ENCODE results near the gene NUDT12.

NUDT12 gene

DNA sequence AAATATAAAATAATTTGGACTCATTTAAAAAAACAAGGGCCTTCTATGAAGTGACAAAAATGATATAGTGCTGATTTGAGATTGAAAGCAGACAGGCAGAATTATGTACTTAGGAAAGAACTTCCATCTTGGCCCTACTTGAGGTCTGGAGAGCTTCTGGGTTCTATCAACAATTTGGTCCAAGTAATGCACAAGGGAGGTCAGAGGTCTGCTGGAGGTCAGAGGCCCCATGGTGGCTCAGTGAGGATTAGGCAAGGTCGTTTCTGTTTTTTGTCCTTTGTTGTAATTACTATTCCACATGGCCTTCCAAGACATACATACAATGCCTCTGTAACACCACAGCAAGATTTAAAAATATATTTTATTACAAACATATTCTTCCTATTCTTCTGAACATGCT is 37.2 kb downstream of the NUDT12 start:
- DNase-seq (ENCODE audit: low read depth), result no peak
- H3K4me3 ChIP-seq (ENCODE audit: low read depth, low read length), result no peak overlapping the region
- TF ChIP-seq, protein P1, sequence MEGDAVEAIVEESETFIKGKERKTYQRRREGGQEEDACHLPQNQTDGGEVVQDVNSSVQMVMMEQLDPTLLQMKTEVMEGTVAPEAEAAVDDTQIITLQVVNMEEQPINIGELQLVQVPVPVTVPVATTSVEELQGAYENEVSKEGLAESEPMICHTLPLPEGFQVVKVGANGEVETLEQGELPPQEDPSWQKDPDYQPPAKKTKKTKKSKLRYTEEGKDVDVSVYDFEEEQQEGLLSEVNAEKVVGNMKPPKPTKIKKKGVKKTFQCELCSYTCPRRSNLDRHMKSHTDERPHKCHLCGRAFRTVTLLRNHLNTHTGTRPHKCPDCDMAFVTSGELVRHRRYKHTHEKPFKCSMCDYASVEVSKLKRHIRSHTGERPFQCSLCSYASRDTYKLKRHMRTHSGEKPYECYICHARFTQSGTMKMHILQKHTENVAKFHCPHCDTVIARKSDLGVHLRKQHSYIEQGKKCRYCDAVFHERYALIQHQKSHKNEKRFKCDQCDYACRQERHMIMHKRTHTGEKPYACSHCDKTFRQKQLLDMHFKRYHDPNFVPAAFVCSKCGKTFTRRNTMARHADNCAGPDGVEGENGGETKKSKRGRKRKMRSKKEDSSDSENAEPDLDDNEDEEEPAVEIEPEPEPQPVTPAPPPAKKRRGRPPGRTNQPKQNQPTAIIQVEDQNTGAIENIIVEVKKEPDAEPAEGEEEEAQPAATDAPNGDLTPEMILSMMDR (conservative IDR thresholded peaks at IDR 0.05; ENCODE audit: low read depth, low read length), result no peak

DNA sequence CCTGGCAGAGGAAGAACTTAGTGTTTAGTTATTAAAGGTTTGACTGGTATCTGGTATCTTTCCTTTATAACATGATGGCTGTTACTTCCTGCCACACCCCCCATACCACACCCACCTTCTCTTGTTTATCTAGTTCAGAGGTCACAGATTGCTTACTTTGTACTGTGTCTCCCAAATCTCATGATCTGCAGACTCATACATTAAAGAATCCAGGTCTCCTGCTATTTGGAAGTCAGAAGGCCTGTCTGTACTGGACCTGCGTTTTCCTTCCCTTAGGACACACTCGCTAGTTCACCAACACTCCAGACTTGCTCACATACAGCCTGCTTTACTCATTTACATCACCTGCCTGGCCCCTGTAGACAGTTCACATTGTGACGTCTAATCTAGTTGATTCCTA is 39.3 kb downstream of the NUDT12 start:
- TF ChIP-seq, protein P1 (conservative IDR thresholded peaks at IDR 0.05; ENCODE audit: low read depth, low read length), result no peak
- H3K4me3 ChIP-seq (ENCODE audit: low read depth, low read length), result no peak overlapping the region
- DNase-seq (ENCODE audit: low read depth), result no peak

DNA sequence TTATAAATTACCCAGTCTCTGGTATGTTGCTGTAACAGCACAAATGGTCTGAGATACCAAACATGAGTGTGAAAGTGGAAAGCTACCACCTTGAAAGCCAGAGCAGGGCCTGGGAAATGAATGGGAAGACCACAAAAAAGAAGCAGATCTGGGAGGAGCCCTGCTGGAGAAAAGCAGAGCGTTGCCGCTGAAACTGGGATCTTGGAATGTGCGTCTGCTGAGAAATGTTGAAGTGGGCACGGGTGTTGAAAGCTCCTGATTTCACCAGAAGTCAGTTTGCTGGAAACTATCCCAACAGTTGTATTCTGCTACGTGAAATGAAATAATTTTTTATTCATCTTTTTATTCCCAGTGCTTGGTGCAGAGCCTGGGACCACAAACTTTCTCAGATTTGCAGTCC is 40.0 kb downstream of the NUDT12 start:
- TF ChIP-seq, protein P1 (conservative IDR thresholded peaks at IDR 0.05; ENCODE audit: low read depth, low read length), result no peak
- DNase-seq (ENCODE audit: low read depth), result peak; percentile 23
- H3K4me3 ChIP-seq (ENCODE audit: low read depth, low read length), result no peak overlapping the region

DNA sequence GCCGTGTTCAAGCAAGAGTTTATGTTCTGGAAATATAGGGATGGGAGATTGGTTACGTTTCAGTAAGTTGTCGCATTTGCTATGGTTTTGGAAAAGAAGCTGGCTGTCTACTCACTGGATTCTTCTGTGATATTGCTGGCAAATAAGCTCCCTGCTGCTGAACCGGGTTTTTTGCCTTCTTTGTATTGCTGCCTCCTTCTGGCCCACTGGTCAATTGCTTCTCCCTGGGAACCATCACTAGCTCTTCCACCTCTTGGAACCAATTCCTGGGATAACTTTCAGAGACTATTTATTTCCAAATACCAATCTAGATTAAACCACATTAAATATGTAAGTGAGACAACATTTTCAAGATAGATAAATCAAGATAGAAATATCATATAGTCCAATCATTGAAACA is 43.0 kb downstream of the NUDT12 start:
- TF ChIP-seq, protein P1 (conservative IDR thresholded peaks at IDR 0.05; ENCODE audit: low read depth, low read length), result peak; percentile 77
- no peak overlapping the region for H3K4me3 ChIP-seq (ENCODE audit: low read depth, low read length)
- DNase-seq (ENCODE audit: low read depth), result peak; percentile 67

DNA sequence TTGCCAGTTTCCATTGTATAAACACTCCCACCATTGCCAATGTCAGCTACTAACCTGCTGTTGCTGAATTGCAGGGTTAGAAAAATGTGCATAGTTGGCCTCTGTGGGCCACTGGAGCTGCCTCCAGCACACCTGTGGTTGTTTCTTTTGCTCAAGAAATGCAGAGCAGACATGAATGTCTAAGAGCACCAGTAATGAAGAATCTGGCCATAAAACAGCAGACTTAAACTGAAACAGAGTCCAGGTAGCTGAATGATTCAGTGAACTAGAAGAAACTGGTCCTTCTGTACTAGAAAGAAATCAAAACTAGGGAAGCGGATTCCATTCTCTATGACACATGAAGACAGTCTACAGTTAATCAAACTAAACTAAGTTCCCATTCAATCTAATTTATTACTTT is 48.2 kb downstream of the NUDT12 start:
- no peak for DNase-seq (ENCODE audit: low read depth)
- no peak overlapping the region for H3K4me3 ChIP-seq (ENCODE audit: low read depth, low read length)
- TF ChIP-seq, protein P1 (conservative IDR thresholded peaks at IDR 0.05; ENCODE audit: low read depth, low read length), result no peak

DNA sequence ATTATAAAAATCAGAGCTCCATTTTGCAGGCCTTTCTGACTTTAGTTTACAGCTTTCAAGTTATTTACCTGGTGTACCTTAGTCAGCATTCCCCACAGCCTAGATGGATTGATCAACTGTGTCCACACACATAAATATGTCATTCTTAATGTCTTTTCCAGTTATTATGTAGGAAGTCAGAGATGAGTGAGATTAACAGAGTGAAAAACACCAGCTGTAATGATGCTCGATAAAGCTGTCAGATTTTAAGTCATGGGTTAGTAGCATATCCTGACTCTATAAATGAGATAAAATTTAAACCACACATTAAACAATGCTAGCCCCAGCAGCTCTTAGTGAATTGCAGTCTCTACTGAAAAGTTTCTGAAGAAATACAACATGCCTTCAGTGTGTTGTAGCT is 48.9 kb downstream of the NUDT12 start:
- no peak for DNase-seq (ENCODE audit: low read depth)
- no peak overlapping the region for H3K4me3 ChIP-seq (ENCODE audit: low read depth, low read length)
- TF ChIP-seq, protein P1 (conservative IDR thresholded peaks at IDR 0.05; ENCODE audit: low read depth, low read length), result no peak

DNA sequence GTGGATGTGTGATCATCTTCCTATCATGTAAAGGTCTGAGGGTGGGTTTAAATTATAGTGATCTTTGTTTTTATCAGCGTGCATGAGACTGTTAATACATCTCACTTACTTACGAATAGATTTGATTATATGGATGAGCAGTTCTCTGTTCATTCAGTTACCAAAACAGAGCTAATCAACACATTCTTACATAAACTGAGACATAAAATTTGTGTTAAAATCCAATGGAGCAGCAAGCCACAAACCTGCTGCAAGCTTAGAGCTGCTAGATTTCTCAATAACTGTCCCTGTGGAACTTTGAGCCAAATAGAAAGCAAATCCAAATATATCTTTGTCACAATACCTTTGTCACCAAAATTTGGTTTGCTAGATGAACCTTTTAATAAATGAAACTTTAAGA is 50.1 kb downstream of the NUDT12 start:
- no peak for DNase-seq (ENCODE audit: low read depth)
- TF ChIP-seq, protein P1 (conservative IDR thresholded peaks at IDR 0.05; ENCODE audit: low read depth, low read length), result no peak
- H3K4me3 ChIP-seq (ENCODE audit: low read depth, low read length), result no peak overlapping the region

Measured in choroid plexus epithelial cell (primary cell).